ENCODE measurements around the gene WWOX.
A peak's percentile ranks its signal among the peaks of the same experiment; 100 is the strongest.

Gene WWOX

GRCh38 chr16:79079656-79080420 lies 980.4 kb downstream of the WWOX start:
- Histone ChIP-seq H3K9ac (ENCODE audit: low read length) (no peak overlapping the region), H2BK15ac (replicated peaks; ENCODE audit: low read depth) (no peak overlapping the region), H3K4ac (ENCODE audit: low read depth, low read length) (no peak overlapping the region), H3K4me2 (ENCODE audit: low read length) (no peak overlapping the region), H3K4me1 (ENCODE audit: control insufficient read depth, low read depth, low read length) (no peaks in the 10 kb centered on the region), H3K18ac (ENCODE audit: low read length) (no peak overlapping the region), H3K23ac (ENCODE audit: low read length) (no peak overlapping the region), H2BK120ac (ENCODE audit: low read depth, low read length) (no peak overlapping the region), H4K5ac (ENCODE audit: low read length) (no peak overlapping the region), H3K79me1 (ENCODE audit: low read length) (no peaks in the 10 kb centered on the region), H2BK5ac (ENCODE audit: low read length) (no peak overlapping the region), H3K27ac (ENCODE audit: low read depth, low read length) (no peak overlapping the region), H3K27me3 (ENCODE audit: insufficient read depth, low read length, poor library complexity) (no peaks in the 10 kb centered on the region), H3K36me3 (ENCODE audit: control insufficient read depth, insufficient read depth, low read length) (no peaks in the 10 kb centered on the region), H4K8ac (ENCODE audit: low read depth, low read length) (no peak overlapping the region), H2AK5ac (ENCODE audit: low read length) (no peak overlapping the region), H3K4me3 (ENCODE audit: low read length) (no peak overlapping the region), H3K56ac (ENCODE audit: low read length) (no peak overlapping the region), H3K79me2 (ENCODE audit: control insufficient read depth, insufficient read depth, low read length) (no peaks in the 10 kb centered on the region)
- WGBS (ENCODE audit: extremely low coverage, insufficient coverage, low lambda C conversion rate), result no CpG with 5 or more reads among the region's 10 CpGs
- no peak for DNase-seq

- no peak overlapping the region for H3K4me2 ChIP-seq (ENCODE audit: low read length)
- no peak for DNase-seq
- no CpG with 5 or more reads among the region's 12 CpGs for WGBS (ENCODE audit: extremely low coverage, insufficient coverage, low lambda C conversion rate)
- no peak overlapping the region for H4K8ac ChIP-seq (ENCODE audit: low read depth, low read length)
- no peak overlapping the region for H2BK15ac ChIP-seq (replicated peaks; ENCODE audit: low read depth)
- no peak overlapping the region for H3K9ac ChIP-seq (ENCODE audit: low read length)
- H2BK120ac ChIP-seq (ENCODE audit: low read depth, low read length), result no peak overlapping the region
- no peaks in the 10 kb centered on the region for H3K27me3 ChIP-seq (ENCODE audit: insufficient read depth, low read length, poor library complexity)
- no peaks in the 10 kb centered on the region for H3K79me2 ChIP-seq (ENCODE audit: control insufficient read depth, insufficient read depth, low read length)
- no peak overlapping the region for H3K4me3 ChIP-seq (ENCODE audit: low read length)
- no peak overlapping the region for H3K56ac ChIP-seq (ENCODE audit: low read length)
- no peak overlapping the region for H3K27ac ChIP-seq (ENCODE audit: low read depth, low read length)
- H3K4ac ChIP-seq (ENCODE audit: low read depth, low read length), result no peak overlapping the region
- no peak overlapping the region for H4K5ac ChIP-seq (ENCODE audit: low read length)
- H3K23ac ChIP-seq (ENCODE audit: low read length), result no peak overlapping the region
- H3K18ac ChIP-seq (ENCODE audit: low read length), result no peak overlapping the region
- no peak overlapping the region for H2BK5ac ChIP-seq (ENCODE audit: low read length)
- no peaks in the 10 kb centered on the region for H3K79me1 ChIP-seq (ENCODE audit: low read length)
- H2AK5ac ChIP-seq (ENCODE audit: low read length), result no peak overlapping the region
- no peaks in the 10 kb centered on the region for H3K4me1 ChIP-seq (ENCODE audit: control insufficient read depth, low read depth, low read length)
- no peaks in the 10 kb centered on the region for H3K36me3 ChIP-seq (ENCODE audit: control insufficient read depth, insufficient read depth, low read length)
Measured at GRCh38 chr16:79081297-79082066, 982.0 kb downstream of the WWOX start.

GRCh38 chr16:79082970-79083369 lies 983.5 kb downstream of the WWOX start:
- Histone ChIP-seq H3K56ac (ENCODE audit: low read length) (no peak overlapping the region), H4K8ac (ENCODE audit: low read depth, low read length) (no peak overlapping the region), H3K27ac (ENCODE audit: low read depth, low read length) (no peak overlapping the region), H2BK5ac (ENCODE audit: low read length) (no peak overlapping the region), H3K27me3 (ENCODE audit: insufficient read depth, low read length, poor library complexity) (no peaks in the 10 kb centered on the region), H3K79me2 (ENCODE audit: control insufficient read depth, insufficient read depth, low read length) (no peaks in the 10 kb centered on the region), H2AK5ac (ENCODE audit: low read length) (no peak overlapping the region), H3K4me3 (ENCODE audit: low read length) (no peak overlapping the region), H2BK15ac (replicated peaks; ENCODE audit: low read depth) (no peak overlapping the region), H4K5ac (ENCODE audit: low read length) (no peak overlapping the region), H3K23ac (ENCODE audit: low read length) (no peak overlapping the region), H3K9ac (ENCODE audit: low read length) (no peak overlapping the region), H3K36me3 (ENCODE audit: control insufficient read depth, insufficient read depth, low read length) (no peaks in the 10 kb centered on the region), H3K4me1 (ENCODE audit: control insufficient read depth, low read depth, low read length) (no peaks in the 10 kb centered on the region), H3K4me2 (ENCODE audit: low read length) (no peak overlapping the region), H2BK120ac (ENCODE audit: low read depth, low read length) (no peak overlapping the region), H3K18ac (ENCODE audit: low read length) (no peak overlapping the region), H3K4ac (ENCODE audit: low read depth, low read length) (no peak overlapping the region), H3K79me1 (ENCODE audit: low read length) (no peaks in the 10 kb centered on the region)
- no CpG with 5 or more reads among the region's 3 CpGs for WGBS (ENCODE audit: extremely low coverage, insufficient coverage, low lambda C conversion rate)
- no peak for DNase-seq

GRCh38 chr16:79083508-79084299 lies 984.2 kb downstream of the WWOX start:
- no peak overlapping the region for H2BK5ac ChIP-seq (ENCODE audit: low read length)
- no peak overlapping the region for H2BK15ac ChIP-seq (replicated peaks; ENCODE audit: low read depth)
- no peaks in the 10 kb centered on the region for H3K79me1 ChIP-seq (ENCODE audit: low read length)
- no CpG with 5 or more reads among the region's 18 CpGs for WGBS (ENCODE audit: extremely low coverage, insufficient coverage, low lambda C conversion rate)
- H3K56ac ChIP-seq (ENCODE audit: low read length), result no peak overlapping the region
- H3K4me1 ChIP-seq (ENCODE audit: control insufficient read depth, low read depth, low read length), result no peaks in the 10 kb centered on the region
- no peak overlapping the region for H3K27ac ChIP-seq (ENCODE audit: low read depth, low read length)
- H3K27me3 ChIP-seq (ENCODE audit: insufficient read depth, low read length, poor library complexity), result no peaks in the 10 kb centered on the region
- no peak for DNase-seq
- no peak overlapping the region for H3K9ac ChIP-seq (ENCODE audit: low read length)
- H3K4me3 ChIP-seq (ENCODE audit: low read length), result no peak overlapping the region
- no peak overlapping the region for H4K5ac ChIP-seq (ENCODE audit: low read length)
- H4K8ac ChIP-seq (ENCODE audit: low read depth, low read length), result no peak overlapping the region
- H3K79me2 ChIP-seq (ENCODE audit: control insufficient read depth, insufficient read depth, low read length), result no peaks in the 10 kb centered on the region
- H3K36me3 ChIP-seq (ENCODE audit: control insufficient read depth, insufficient read depth, low read length), result no peaks in the 10 kb centered on the region
- peak overlapping the region; percentile 57 for H3K23ac ChIP-seq (ENCODE audit: low read length)
- no peak overlapping the region for H3K4me2 ChIP-seq (ENCODE audit: low read length)
- no peak overlapping the region for H2BK120ac ChIP-seq (ENCODE audit: low read depth, low read length)
- no peak overlapping the region for H2AK5ac ChIP-seq (ENCODE audit: low read length)
- H3K4ac ChIP-seq (ENCODE audit: low read depth, low read length), result no peak overlapping the region
- no peak overlapping the region for H3K18ac ChIP-seq (ENCODE audit: low read length)

GRCh38 chr16:79088971-79089370 lies 989.5 kb downstream of the WWOX start:
- no peak overlapping the region for H2BK15ac ChIP-seq (replicated peaks; ENCODE audit: low read depth)
- H2AK5ac ChIP-seq (ENCODE audit: low read length), result no peak overlapping the region
- no peak overlapping the region for H3K9ac ChIP-seq (ENCODE audit: low read length)
- H3K36me3 ChIP-seq (ENCODE audit: control insufficient read depth, insufficient read depth, low read length), result no peaks in the 10 kb centered on the region
- H3K27ac ChIP-seq (ENCODE audit: low read depth, low read length), result no peak overlapping the region
- no peak overlapping the region for H3K56ac ChIP-seq (ENCODE audit: low read length)
- no peak overlapping the region for H3K18ac ChIP-seq (ENCODE audit: low read length)
- no peak for DNase-seq
- H3K27me3 ChIP-seq (ENCODE audit: insufficient read depth, low read length, poor library complexity), result no peaks in the 10 kb centered on the region
- H4K8ac ChIP-seq (ENCODE audit: low read depth, low read length), result no peak overlapping the region
- WGBS (ENCODE audit: extremely low coverage, insufficient coverage, low lambda C conversion rate), result no CpG with 5 or more reads among the region's 6 CpGs
- H2BK5ac ChIP-seq (ENCODE audit: low read length), result no peak overlapping the region
- no peak overlapping the region for H4K5ac ChIP-seq (ENCODE audit: low read length)
- no peak overlapping the region for H3K4me2 ChIP-seq (ENCODE audit: low read length)
- no peaks in the 10 kb centered on the region for H3K4me1 ChIP-seq (ENCODE audit: control insufficient read depth, low read depth, low read length)
- no peak overlapping the region for H3K23ac ChIP-seq (ENCODE audit: low read length)
- H3K79me2 ChIP-seq (ENCODE audit: control insufficient read depth, insufficient read depth, low read length), result no peaks in the 10 kb centered on the region
- H3K4me3 ChIP-seq (ENCODE audit: low read length), result no peak overlapping the region
- H2BK120ac ChIP-seq (ENCODE audit: low read depth, low read length), result no peak overlapping the region
- H3K4ac ChIP-seq (ENCODE audit: low read depth, low read length), result no peak overlapping the region
- H3K79me1 ChIP-seq (ENCODE audit: low read length), result no peaks in the 10 kb centered on the region

Measured in mesendoderm (in vitro differentiated cells).